ENCODE measurements around the gene SAP30BP.

Gene SAP30BP

GRCh38 chr17:75628425-75628824 is 38.7 kb upstream of the SAP30BP start:
- no peaks in the 10 kb centered on the region for H3K9me3 ChIP-seq (ENCODE audit: control insufficient read depth, insufficient read depth, low read length)
- H4K20me1 ChIP-seq (ENCODE audit: control insufficient read depth, insufficient read depth, low read depth, low read length), result no peaks in the 10 kb centered on the region
- H3K27ac ChIP-seq (ENCODE audit: low read depth, low read length), result no peak overlapping the region
- H3K79me2 ChIP-seq (ENCODE audit: control insufficient read depth, low read length), result no peaks in the 10 kb centered on the region; the same call in 1 of the 2 replicates
- no peaks in the 10 kb centered on the region for H3K27me3 ChIP-seq (ENCODE audit: control insufficient read depth, low read length)
- no peaks in the 10 kb centered on the region for H3F3A ChIP-seq (ENCODE audit: control insufficient read depth, insufficient read depth)
- H3K36me3 ChIP-seq (ENCODE audit: control insufficient read depth, low read length), result peaks cover 61% of the 10 kb centered on the region
- peaks cover 25% of the 10 kb centered on the region for H3K4me1 ChIP-seq (ENCODE audit: control insufficient read depth, low read length)
- H3K4me2 ChIP-seq (ENCODE audit: low read length), result no peak overlapping the region
- no peak for TF ChIP-seq EZH2phosphoT487 (IDR thresholded peaks at IDR 0.05; ENCODE audit: borderline replicate concordance, low read length)
- TF ChIP-seq, protein P1, sequence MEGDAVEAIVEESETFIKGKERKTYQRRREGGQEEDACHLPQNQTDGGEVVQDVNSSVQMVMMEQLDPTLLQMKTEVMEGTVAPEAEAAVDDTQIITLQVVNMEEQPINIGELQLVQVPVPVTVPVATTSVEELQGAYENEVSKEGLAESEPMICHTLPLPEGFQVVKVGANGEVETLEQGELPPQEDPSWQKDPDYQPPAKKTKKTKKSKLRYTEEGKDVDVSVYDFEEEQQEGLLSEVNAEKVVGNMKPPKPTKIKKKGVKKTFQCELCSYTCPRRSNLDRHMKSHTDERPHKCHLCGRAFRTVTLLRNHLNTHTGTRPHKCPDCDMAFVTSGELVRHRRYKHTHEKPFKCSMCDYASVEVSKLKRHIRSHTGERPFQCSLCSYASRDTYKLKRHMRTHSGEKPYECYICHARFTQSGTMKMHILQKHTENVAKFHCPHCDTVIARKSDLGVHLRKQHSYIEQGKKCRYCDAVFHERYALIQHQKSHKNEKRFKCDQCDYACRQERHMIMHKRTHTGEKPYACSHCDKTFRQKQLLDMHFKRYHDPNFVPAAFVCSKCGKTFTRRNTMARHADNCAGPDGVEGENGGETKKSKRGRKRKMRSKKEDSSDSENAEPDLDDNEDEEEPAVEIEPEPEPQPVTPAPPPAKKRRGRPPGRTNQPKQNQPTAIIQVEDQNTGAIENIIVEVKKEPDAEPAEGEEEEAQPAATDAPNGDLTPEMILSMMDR (IDR thresholded peaks at IDR 0.05; ENCODE audit: low read depth, low read length, poor library complexity, severe bottlenecking), result no peak
- H3K4me3 ChIP-seq (ENCODE audit: low read length), result no peak overlapping the region
- no peaks in the 10 kb centered on the region for H3K9me2 ChIP-seq (replicated peaks; ENCODE audit: control insufficient read depth, low read length)

GRCh38 chr17:75629157-75629556 is 38.0 kb upstream of the SAP30BP start:
- Histone ChIP-seq H3K79me2 (ENCODE audit: control insufficient read depth, low read length) (no peaks in the 10 kb centered on the region; the same call in 1 of the 2 replicates), H3K9me2 (replicated peaks; ENCODE audit: control insufficient read depth, low read length) (no peaks in the 10 kb centered on the region), H4K20me1 (ENCODE audit: control insufficient read depth, insufficient read depth, low read depth, low read length) (no peaks in the 10 kb centered on the region), H3K4me1 (ENCODE audit: control insufficient read depth, low read length) (peaks cover 32% of the 10 kb centered on the region), H3K27ac (ENCODE audit: low read depth, low read length) (no peak overlapping the region), H3K36me3 (ENCODE audit: control insufficient read depth, low read length) (peaks cover 61% of the 10 kb centered on the region), H3K27me3 (ENCODE audit: control insufficient read depth, low read length) (no peaks in the 10 kb centered on the region), H3K9me3 (ENCODE audit: control insufficient read depth, insufficient read depth, low read length) (no peaks in the 10 kb centered on the region), H3F3A (ENCODE audit: control insufficient read depth, insufficient read depth) (no peaks in the 10 kb centered on the region), H3K4me2 (ENCODE audit: low read length) (no peak overlapping the region), H3K4me3 (ENCODE audit: low read length) (no peak overlapping the region)
- TF ChIP-seq, protein P1 (IDR thresholded peaks at IDR 0.05; ENCODE audit: low read depth, low read length, poor library complexity, severe bottlenecking), result no peak
- no peak for TF ChIP-seq EZH2phosphoT487 (IDR thresholded peaks at IDR 0.05; ENCODE audit: borderline replicate concordance, low read length)

- Histone ChIP-seq H3K9me2 (replicated peaks; ENCODE audit: control insufficient read depth, low read length) (no peaks in the 10 kb centered on the region), H3K79me2 (ENCODE audit: control insufficient read depth, low read length) (no peaks in the 10 kb centered on the region; the same call in 1 of the 2 replicates), H3K4me3 (ENCODE audit: low read length) (no peak overlapping the region), H4K20me1 (ENCODE audit: control insufficient read depth, insufficient read depth, low read depth, low read length) (no peaks in the 10 kb centered on the region), H3K27ac (ENCODE audit: low read depth, low read length) (no peak overlapping the region), H3K4me2 (ENCODE audit: low read length) (no peak overlapping the region), H3K4me1 (ENCODE audit: control insufficient read depth, low read length) (peaks cover 37% of the 10 kb centered on the region), H3K9me3 (ENCODE audit: control insufficient read depth, insufficient read depth, low read length) (no peaks in the 10 kb centered on the region), H3F3A (ENCODE audit: control insufficient read depth, insufficient read depth) (no peaks in the 10 kb centered on the region), H3K27me3 (ENCODE audit: control insufficient read depth, low read length) (no peaks in the 10 kb centered on the region), H3K36me3 (ENCODE audit: control insufficient read depth, low read length) (peaks cover 61% of the 10 kb centered on the region)
- no peak for TF ChIP-seq EZH2phosphoT487 (IDR thresholded peaks at IDR 0.05; ENCODE audit: borderline replicate concordance, low read length)
- TF ChIP-seq, protein P1 (IDR thresholded peaks at IDR 0.05; ENCODE audit: low read depth, low read length, poor library complexity, severe bottlenecking), result no peak
These were observed 36.8 kb upstream of the SAP30BP start for GRCh38 chr17:75630071-75630917.
